Endothelial cell (in vitro differentiated cells): ENCODE measurements around the gene NINJ1. TPM values are rescaled to one million over a fixed set of nuclear protein-coding genes. Genes with fewer than 3 reads are reported as not detected.
"Not testable (repeated sequence)": the region's sequence is repeated elsewhere in the genome, so short reads cannot be mapped to it uniquely, and the experiment has no call there.

Experiments used
- DNase-seq: peaks from one replicate; pipeline ENCODE4 v3.0.0; 2021; ENCODE audit warnings: low spot score
- H3K27ac Mint-ChIP-seq: one replicate; pipeline ENCODE4 v1.8.0; 2021; ENCODE audit warnings: mixed read lengths, inconsistent platforms; ENCODE audit not compliant: unreplicated experiment
- H3K27me3 Mint-ChIP-seq: one replicate; pipeline ENCODE4 v1.8.0; 2021; ENCODE audit warnings: mild to moderate bottlenecking, moderate library complexity, mixed read lengths, inconsistent platforms; ENCODE audit not compliant: unreplicated experiment
- H3K36me3 Mint-ChIP-seq: one replicate; pipeline ENCODE4 v1.8.0; 2021; ENCODE audit warnings: mild to moderate bottlenecking, low read depth, mixed read lengths, inconsistent platforms; ENCODE audit not compliant: unreplicated experiment
- H3K4me1 Mint-ChIP-seq: one replicate; pipeline ENCODE4 v1.8.0; 2021; ENCODE audit warnings: mild to moderate bottlenecking, mixed read lengths, inconsistent platforms; ENCODE audit not compliant: unreplicated experiment
- H3K4me3 Mint-ChIP-seq: one replicate; pipeline ENCODE4 v1.8.0; 2021; ENCODE audit warnings: mild to moderate bottlenecking, mixed read lengths, inconsistent platforms; ENCODE audit not compliant: unreplicated experiment
- H3K9me3 Mint-ChIP-seq: one replicate; pipeline ENCODE4 v1.8.0; 2021; ENCODE audit warnings: mixed read lengths, inconsistent platforms; ENCODE audit not compliant: unreplicated experiment
- total RNA-seq: library from RNA; stranded (reverse); fragmentation: NEBNext Ultra II Directional; extraction: Animal tissue kit (Norgen Biotek cat#: 25700); gene quantifications from one replicate; pipeline ENCODE4 v1.2.1, GENCODE V29; 2021; ENCODE audit not compliant: unreplicated experiment
- TF ChIP-seq, protein P1 (sequence below): fragments of 200-600 bp; sonication (generic); IDR thresholded peaks from one replicate; pipeline ENCODE4 v1.5.0; 2021; ENCODE audit warnings: antibody characterized with exemption; ENCODE audit not compliant: unreplicated experiment

The NINJ1 gene
- total RNA-seq, 1 donor from 2014 or later = 34.2 TPM

DNA sequence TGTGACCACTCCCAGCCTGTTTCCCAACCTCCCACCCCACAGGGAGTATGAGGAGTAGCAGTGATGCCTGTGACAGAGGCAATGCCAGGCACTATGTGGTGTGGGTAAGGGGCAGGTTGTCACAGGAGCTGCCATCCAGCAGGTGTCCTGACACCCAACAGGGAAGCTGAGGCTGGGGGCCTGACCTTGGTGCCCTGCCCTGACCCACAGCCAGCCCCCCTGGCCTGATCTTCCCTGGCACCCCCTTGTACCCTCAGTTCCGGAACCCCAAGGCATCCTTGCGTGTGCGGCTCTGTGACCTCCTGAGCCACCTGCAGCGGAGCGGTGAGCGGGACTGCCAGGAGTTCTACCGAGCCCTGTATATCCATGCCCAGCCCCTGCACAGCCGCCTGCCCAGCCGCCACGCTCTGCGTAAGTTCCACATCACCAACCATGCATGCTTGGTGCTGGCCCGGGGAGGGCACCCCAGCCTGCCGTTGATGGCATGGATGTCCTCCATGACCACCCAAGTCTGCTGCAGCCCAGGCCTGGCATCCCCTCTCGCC is 23.7 kb downstream of the NINJ1 start:
- TF ChIP-seq, protein P1, sequence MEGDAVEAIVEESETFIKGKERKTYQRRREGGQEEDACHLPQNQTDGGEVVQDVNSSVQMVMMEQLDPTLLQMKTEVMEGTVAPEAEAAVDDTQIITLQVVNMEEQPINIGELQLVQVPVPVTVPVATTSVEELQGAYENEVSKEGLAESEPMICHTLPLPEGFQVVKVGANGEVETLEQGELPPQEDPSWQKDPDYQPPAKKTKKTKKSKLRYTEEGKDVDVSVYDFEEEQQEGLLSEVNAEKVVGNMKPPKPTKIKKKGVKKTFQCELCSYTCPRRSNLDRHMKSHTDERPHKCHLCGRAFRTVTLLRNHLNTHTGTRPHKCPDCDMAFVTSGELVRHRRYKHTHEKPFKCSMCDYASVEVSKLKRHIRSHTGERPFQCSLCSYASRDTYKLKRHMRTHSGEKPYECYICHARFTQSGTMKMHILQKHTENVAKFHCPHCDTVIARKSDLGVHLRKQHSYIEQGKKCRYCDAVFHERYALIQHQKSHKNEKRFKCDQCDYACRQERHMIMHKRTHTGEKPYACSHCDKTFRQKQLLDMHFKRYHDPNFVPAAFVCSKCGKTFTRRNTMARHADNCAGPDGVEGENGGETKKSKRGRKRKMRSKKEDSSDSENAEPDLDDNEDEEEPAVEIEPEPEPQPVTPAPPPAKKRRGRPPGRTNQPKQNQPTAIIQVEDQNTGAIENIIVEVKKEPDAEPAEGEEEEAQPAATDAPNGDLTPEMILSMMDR = no peak
- no peak for DNase-seq
- no peaks in the 10 kb centered on the region for H3K9me3 Mint-ChIP-seq

DNA sequence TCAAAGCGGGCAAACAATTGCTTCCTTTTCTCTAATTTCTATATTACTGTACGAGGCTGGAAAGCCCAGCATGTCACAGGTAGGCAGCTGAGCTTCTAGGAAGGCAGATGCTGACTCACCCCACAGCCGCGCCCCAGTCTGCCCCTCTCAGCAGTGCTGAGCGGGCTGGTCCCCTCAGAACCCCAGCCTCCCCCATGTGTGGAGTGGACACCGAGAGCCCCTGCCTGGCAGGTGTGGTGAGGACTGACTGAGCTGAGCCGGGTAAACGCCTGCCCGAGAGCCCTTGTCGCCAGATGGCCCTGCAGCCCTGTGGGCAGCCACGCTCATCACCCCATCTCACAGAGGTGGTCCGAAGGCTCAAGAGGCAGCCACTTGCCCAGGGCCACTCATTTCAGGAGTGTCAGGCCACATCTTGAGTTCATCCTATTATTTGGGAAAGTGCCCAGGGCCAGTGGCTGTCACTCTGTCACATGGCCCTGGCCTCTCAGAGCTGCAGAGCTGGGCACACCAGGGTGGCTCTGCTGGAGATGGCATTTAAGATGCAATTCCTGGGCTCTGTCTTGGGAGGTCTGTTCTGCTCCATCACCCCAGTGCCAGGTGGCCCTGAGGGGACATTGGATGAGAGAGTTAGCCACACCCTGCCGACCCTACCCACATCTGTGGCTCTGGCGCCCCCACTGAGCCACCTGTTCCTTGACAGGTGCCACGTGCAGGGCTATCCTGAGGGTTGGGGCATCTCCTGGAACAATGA is 25.6 kb downstream of the NINJ1 start:
- no peak for DNase-seq
- H3K4me1 Mint-ChIP-seq = no peaks in the 10 kb centered on the region
- no peak overlapping the region for H3K4me3 Mint-ChIP-seq
- H3K27ac Mint-ChIP-seq = no peak overlapping the region
- H3K27me3 Mint-ChIP-seq = peaks cover 3% of the 10 kb centered on the region
- peaks cover 3% of the 10 kb centered on the region for H3K36me3 Mint-ChIP-seq
- TF ChIP-seq, protein P1 = no peak
- H3K9me3 Mint-ChIP-seq = no peaks in the 10 kb centered on the region

More for the DNA sequence above, 23.7 kb downstream of the NINJ1 start:
- peaks cover 3% of the 10 kb centered on the region for H3K36me3 Mint-ChIP-seq
- no peaks in the 10 kb centered on the region for H3K4me1 Mint-ChIP-seq
- H3K27me3 Mint-ChIP-seq = peaks cover 3% of the 10 kb centered on the region
- H3K4me3 Mint-ChIP-seq = no peak overlapping the region
- H3K27ac Mint-ChIP-seq = no peak overlapping the region

DNA sequence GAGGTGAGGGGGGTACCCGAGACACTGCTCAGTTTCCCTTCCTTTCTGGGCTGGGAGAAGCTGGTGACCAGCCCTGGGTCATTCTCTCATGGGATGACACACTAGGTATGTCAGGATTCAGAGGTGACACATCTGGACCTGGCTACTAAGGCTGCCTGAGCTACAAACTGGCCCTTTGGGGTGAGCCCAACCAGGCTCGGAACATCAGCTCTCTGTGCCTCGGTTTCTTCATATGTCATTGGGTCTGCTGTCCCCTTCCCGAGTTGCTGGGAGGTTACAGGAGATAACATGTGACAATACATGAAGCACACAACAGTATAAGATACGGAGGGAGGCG is 26.3 kb downstream of the NINJ1 start:
- DNase-seq = no peak
- Mint-ChIP-seq H3K9me3 (no peaks in the 10 kb centered on the region), H3K27ac (no peak overlapping the region), H3K4me3 (no peak overlapping the region), H3K36me3 (peaks cover 3% of the 10 kb centered on the region), H3K27me3 (peaks cover 1% of the 10 kb centered on the region), H3K4me1 (no peaks in the 10 kb centered on the region)
- TF ChIP-seq, protein P1 = no peak

DNA sequence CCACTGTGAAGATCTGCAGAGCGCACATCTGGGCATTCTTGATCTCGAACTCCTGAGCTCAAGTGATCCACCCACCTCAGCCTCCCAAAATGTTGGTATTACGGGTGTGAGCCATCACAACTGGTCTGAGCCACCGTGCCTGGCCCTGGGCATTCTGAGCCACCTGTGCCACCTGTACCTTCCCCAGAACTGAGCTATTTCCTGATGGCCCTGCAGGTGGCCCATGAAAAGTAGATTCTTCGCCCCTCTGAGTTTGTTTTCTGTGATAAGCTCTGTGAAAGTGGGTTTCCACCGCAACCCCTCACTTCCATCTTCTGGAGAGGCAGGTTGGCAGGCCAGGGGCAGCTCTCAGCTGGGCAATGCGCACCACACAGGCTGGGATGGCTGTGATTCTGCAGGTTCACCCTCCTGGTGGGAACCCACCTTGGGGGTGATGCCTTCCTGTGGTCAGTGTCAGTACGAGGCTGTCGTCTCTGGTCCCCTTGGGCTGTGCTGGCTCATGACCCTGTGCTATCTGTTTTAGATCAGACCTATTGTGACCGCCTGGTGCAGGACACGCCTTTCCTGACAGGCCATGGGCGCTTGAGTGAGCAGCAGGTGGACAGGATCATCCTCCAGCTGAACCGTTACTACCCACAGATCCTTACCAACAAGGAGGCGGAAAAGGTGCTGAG is 26.8 kb downstream of the NINJ1 start:
- H3K36me3 Mint-ChIP-seq = peaks cover 3% of the 10 kb centered on the region
- no peaks in the 10 kb centered on the region for H3K9me3 Mint-ChIP-seq
- no peak for DNase-seq
- H3K4me3 Mint-ChIP-seq = no peak overlapping the region
- H3K27ac Mint-ChIP-seq = peak overlapping the region; percentile 20
- peaks cover 1% of the 10 kb centered on the region for H3K27me3 Mint-ChIP-seq
- no peaks in the 10 kb centered on the region for H3K4me1 Mint-ChIP-seq
- TF ChIP-seq, protein P1 = no peak

DNA sequence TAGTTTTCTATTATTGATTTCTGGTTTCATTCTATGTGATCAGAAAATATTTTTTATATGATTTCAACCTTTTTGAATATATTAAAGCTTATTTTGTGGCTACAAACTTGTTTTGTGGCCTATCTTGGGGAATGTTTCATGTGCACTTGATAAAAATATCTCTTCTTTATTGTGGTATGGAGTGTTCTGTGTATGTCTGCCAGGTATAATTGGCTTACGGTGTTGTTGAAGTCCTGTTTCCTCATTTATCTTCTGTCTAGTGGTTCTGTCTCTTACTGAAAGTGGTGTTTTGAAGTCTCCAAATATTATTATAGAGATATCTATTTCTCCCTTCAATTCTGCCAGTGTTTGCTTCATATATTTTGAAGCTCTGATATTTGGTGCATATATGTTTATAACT is 28.4 kb downstream of the NINJ1 start:
- Mint-ChIP-seq H3K4me1 (no peaks in the 10 kb centered on the region), H3K27me3 (peaks cover 1% of the 10 kb centered on the region), H3K36me3 (no peaks in the 10 kb centered on the region), H3K27ac (no peak overlapping the region), H3K4me3 (no peak overlapping the region), H3K9me3 (no peaks in the 10 kb centered on the region)
- no peak for DNase-seq
- TF ChIP-seq, protein P1 = no peak

DNA sequence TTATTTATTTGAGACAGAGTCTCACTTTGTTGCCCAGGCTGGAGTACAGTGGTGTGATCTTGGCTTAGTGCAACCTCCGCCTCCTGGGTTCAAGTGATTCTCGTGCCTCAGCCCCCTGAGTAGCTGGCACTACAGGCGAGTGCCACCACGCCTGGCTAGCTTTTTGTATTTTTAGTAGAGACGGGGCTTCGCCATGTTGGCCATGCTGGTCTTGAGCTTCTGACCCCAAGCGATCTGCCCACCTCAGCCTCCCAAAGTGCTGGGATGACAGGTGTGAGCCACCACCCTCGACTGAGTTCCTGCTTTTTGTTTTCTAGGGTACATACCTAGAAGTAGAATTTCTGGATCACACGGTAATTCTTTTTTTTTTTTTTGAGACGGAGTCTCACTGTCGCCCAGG is 33.0 kb downstream of the NINJ1 start:
- H3K9me3 Mint-ChIP-seq, H3K27me3 Mint-ChIP-seq, H3K27ac Mint-ChIP-seq, H3K36me3 Mint-ChIP-seq, DNase-seq, H3K4me1 Mint-ChIP-seq, H3K4me3 Mint-ChIP-seq: not testable (repeated sequence)
